ENCODE measurements around the gene IMPA2.

The IMPA2 gene

DNA sequence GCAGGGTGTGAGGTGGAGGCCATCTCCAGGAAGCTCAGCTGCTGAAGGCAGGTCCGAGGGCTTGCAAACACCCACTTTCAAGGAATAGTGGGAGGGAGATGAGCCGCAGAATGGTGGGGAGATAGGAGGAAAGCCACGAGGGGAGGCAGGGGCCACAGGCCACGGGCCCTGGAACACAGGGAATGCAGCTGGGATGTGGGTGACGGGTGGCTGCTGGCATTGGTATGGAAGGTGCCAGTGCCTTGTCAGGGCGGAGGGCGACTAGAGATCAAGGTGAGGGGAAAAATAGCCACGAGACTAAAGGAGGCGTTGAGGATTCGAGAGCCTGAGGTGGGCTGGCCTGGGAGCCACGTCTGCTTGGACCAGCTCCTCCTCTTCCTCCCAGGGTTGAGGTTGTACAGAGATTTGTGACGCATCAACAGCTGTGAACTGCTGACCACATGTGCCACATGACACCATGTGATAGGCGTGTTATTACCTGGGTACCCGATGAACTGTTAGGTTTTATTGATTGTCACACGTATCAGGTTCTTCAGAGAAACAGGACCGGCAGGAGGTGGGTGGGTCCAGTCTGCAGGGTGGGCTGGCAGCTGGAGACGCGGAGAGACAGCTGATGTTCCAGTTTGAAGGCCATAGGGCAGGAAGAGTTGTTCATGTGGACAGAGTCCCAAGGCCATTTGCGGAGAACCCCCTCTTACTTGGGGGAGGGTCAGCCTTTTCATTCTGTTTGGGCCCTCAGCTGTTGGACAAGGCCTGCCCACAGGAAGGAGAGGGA is 9.9 kb downstream of the IMPA2 start:
- no peak for DNase-seq (ENCODE audit: low spot score)

- DNase-seq (ENCODE audit: low spot score), result no peak
Observed at GRCh38 chr18:11992096-11992790, 10.9 kb downstream of the IMPA2 start.

GRCh38 chr18:11993264-11993916 is 12.1 kb downstream of the IMPA2 start:
- no peak for DNase-seq (ENCODE audit: low spot score)

DNA sequence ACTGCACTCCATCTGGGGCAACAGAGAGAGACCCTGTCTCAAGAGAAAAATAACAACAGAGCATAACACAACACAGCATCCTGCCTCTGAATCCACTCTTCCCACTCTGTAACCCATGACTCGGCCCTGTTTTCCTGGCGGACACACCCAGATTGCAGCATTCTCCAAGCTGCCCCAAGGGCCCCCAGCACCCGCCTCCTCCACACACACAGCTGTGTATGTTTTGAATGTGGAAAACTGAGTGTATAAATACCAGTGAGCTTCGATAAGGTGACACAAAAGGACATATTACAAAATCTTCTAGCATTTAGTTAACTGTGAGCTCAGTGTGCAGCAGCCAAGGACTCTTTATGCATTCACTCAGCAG is 13.0 kb downstream of the IMPA2 start:
- DNase-seq (ENCODE audit: low spot score), result peak; percentile 64

GRCh38 chr18:11994703-11995444 is 13.6 kb downstream of the IMPA2 start:
- DNase-seq (ENCODE audit: low spot score), result no peak

DNA sequence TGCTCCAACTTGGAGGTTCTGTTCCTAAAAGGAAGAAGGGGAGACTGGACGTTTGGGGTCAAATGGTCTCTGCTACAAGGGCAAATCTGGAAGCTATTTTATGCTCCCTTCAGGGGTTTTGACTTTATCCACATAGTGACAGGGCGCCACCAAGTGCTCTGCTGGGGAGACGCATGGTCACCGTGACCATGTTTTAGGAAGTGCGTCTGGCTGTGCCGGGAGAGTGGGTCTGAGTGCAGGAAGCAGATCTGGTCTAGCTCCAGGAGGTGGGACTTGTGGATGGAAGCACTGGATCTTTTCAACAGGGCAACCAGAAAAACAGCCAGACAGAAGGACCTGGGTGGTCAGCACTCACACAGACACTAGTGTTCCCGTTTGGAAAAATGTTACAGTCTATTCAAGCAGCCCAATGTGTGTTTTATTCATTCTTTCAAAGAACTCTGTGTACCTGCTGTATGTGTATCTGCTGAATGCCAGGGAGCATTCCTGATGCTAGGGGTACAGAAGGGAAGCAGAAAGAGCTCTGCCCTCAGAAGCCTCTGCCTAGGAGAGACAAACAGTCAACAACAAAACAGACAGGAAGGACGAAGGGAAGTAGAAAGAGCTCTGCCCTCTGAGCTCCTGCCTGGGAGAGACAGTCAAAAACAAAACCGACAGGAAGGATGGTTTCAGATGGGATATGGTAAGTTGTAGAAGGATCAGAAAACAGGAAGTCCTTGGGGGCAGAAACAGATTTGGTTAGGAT is 14.3 kb downstream of the IMPA2 start:
- peak; percentile 81 for DNase-seq (ENCODE audit: low spot score)

DNA sequence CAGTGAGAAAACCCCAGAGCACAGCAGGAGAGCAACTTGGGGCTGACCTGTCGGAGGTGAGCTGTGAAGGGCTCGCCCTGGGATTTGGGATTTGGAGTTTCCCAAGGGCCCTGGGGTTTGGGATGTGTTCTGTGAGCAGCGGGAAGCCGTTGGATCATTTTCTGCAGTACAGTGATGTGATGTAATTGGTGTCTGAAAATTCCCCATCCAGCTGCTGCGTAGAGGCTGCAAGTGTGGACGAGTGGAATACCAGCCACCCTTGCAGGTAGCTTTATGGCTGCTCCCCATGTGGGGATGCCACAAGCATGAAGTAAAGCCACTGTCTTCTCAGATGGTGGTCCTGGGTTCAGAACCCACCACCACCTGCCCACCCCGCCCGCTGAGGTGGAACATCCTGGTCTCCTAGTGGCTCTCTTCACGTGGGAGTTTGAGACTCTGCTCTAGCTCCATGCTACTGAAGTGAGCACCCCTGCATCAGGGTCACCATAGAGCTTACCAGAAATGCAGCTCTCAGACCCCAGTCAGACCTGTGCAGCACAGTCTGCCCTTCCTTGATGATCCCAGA is 15.0 kb downstream of the IMPA2 start:
- no peak for DNase-seq (ENCODE audit: low spot score)

GRCh38 chr18:11996907-11997306 is 15.6 kb downstream of the IMPA2 start:
- DNase-seq (ENCODE audit: low spot score), result no peak

DNA sequence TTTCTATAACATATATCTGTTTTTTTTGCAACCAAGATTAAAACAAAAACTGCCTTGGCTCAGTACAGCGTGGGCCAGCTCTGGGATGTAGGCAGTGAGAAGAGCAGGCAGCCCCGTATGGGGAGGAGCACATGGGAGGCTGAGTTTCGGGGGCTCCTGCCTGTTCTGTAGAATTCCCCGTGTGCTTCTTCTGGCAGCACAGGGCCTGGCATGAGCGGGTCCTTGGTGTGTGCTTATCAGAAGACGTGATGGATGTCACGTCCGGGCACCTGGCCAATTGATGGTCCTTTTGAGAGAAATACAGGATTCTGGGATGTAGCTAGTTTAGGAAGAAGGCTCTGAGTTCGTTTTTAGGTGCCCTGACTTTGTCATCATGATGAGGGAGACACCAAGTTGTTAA is 16.2 kb downstream of the IMPA2 start:
- no peak for DNase-seq (ENCODE audit: low spot score)

DNA sequence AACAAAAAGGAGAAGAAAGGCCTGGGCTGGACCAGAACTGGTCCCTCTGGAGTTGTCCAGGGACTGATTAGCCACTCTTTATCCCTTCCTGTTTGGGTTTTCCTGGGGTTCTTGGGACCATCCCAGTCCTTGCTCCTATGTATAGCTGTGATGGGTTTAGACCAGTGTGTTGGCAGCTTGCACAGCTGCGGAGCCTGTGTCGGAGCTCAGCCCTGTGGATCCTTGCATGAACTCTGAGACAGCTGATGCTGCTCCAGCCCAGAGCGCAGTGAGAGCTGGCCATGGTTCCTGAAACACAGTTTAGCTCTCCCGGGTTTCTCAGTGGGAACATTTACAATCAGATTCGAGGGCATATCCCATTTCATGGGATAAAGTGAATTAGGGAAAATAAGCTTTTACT is 16.9 kb downstream of the IMPA2 start:
- DNase-seq (ENCODE audit: low spot score), result no peak

GRCh38 chr18:11999429-11999828 is 18.1 kb downstream of the IMPA2 start:
- DNase-seq (ENCODE audit: low spot score), result no peak

- no peak for DNase-seq (ENCODE audit: low spot score)
Observed at GRCh38 chr18:12000072-12000659, 18.9 kb downstream of the IMPA2 start.

GRCh38 chr18:12001421-12001820 is 20.1 kb downstream of the IMPA2 start:
- DNase-seq (ENCODE audit: low spot score), result no peak

GRCh38 chr18:12003894-12004293 is 22.6 kb downstream of the IMPA2 start:
- no peak for DNase-seq (ENCODE audit: low spot score)

- no peak for DNase-seq (ENCODE audit: low spot score)
Observed at GRCh38 chr18:12005538-12006487, 24.5 kb downstream of the IMPA2 start.

DNA sequence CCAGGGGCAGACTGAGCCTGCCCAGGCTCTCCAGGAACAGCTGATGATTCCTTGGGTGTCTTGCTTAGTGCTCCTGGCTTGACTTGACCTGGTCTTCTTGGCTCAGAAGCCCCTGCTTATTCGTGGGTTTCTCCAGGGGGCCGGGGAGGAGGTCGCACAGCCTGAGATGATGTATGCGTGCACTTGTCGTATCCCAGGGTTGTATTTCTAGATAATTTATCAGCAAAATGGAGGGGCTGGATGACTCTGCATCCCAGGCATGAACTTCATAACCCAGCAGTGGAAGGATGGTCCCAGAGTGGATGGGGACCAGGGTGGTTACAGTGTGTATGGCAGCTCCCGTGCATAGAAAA is 25.2 kb downstream of the IMPA2 start:
- no peak for DNase-seq (ENCODE audit: low spot score)

DNA sequence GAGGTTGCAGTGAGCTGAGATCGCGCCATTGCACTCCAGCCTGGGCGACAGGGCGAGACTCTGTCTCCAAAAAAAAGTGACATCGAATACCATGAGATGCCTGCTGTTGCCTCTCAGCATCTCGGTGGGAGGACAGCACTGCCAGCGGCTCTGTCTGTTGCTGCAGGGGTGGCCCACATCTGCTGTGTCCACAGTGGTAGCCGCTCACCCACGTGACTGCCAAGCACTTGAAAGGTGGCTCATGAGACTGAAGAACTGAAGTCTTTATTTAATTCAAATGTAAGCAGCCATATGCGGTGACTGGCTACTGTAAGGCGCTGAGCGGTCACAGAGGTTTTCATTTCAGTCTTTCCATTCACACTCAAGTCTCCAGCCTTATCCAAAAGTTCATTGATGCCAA is 25.8 kb downstream of the IMPA2 start:
- no peak for DNase-seq (ENCODE audit: low spot score)

GRCh38 chr18:12008181-12008767 is 27.0 kb downstream of the IMPA2 start:
- no peak for DNase-seq (ENCODE audit: low spot score)

DNA sequence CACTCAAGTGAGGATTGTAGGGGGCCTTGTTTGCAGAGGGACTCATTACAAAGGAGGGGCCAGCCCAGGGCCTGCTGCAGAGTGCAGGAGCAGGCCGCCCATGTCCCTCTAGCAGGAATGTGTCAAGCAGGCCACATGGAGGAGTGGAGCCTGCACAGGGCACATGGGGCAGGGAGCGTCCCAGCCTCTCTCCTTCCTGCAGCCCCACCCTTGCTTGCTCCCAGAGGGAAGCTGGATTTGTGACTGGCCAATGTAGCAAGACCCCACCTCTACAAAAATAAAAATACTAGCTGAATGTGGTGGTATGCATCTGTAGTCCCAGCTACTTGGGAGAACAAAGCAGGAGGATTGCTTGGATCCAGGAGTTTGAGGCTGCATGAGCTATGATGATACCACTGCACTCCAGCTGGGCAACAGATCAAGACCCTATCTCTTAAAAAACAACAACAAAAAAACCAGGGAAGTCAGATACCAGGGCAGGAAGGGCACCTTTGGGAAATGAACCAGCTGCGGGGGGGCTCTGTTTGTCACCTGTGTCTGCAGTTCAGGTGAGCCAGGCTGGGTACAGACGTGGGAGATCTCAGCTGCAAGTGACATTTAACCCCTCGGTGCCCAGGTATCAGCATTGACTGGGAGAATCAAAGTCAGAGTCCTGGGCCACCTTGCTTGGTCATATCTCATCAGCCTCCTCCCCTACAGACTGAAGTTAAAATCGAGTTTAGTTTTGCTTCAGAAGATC is 27.7 kb downstream of the IMPA2 start:
- DNase-seq (ENCODE audit: low spot score), result no peak

Data from AG08396 (cell line).